ENCODE results near the gene MTMR11. TPM values are rescaled to one million over a fixed set of nuclear protein-coding genes. Genes with fewer than 3 reads are reported as not detected.

MTMR11 gene
- total and polyA plus RNA-seq, 2 of the 8 experiments (the other 6 are each of a cell fraction or from before 2014, with no cell fraction given) = 3.7 to 4.8 TPM

DNA sequence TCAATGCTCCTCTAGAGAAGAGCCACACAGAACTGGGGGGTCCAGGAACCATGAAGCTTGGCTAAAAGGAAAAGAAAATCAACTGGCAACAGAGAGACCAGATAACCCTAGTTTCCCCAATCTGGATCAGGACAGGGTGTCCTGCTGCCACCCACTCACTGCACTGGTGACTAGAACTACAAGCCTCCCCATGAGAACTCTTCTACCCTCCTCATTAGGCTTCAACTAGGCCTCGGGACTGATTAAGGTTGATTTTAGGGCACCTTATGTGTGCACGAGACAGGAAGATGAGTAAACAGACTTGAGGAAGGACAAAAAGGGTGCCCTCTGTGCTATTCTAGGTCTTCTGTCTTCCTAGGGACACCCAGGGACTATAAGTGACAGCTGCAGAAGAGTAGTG lies 6.8 kb downstream of the MTMR11 start:
- DNase-seq (ENCODE audit: low read depth in 1 of 2, low spot score in 2 of 2) (no peak), FAIRE-seq (no peak)
- Histone ChIP-seq H3K36me3 (ENCODE audit: control insufficient read depth in 2 of 4, insufficient read depth in 4 of 4, low read length in 3 of 4) (peaks cover 6 to 20% (median 15%) of the 10 kb centered on the region in 4 experiments), H3K56ac (replicated peaks; ENCODE audit: insufficient read length, low read depth, low read length) (no peak overlapping the region), H3K9ac (replicated peaks in 1 of 4; ENCODE audit: extremely low read depth in 1 of 4, low read depth in 3 of 4, low read length in 3 of 4) (no peak overlapping the region), H2BK120ac (replicated peaks; ENCODE audit: low read depth, low read length) (no peak overlapping the region), H4K20me1 (replicated peaks in 1 of 2; ENCODE audit: control insufficient read depth in 1 of 2, insufficient read depth in 2 of 2, low read length in 2 of 2) (no peaks in the 10 kb centered on the region), H2AK5ac (ENCODE audit: low read depth, low read length) (no peak overlapping the region), H3K4me3 (ENCODE audit: extremely low read depth in 1 of 4, insufficient read depth in 2 of 4, low read depth in 3 of 4, low read length in 4 of 4) (no peak overlapping the region), H4K91ac (replicated peaks; ENCODE audit: insufficient read length, low read length) (no peak overlapping the region), H2BK12ac (ENCODE audit: low read depth, low read length) (no peak overlapping the region), H3K23ac (ENCODE audit: insufficient read length) (no peak overlapping the region), H3K27ac (ENCODE audit: low read depth, low read length) (no peak overlapping the region), H2BK5ac (ENCODE audit: low read depth, low read length) (no peak overlapping the region), H4K8ac (ENCODE audit: extremely low read depth, insufficient read depth, low read length) (no peak overlapping the region), H2BK15ac (ENCODE audit: low read length) (no peak overlapping the region), H3K4ac (replicated peaks; ENCODE audit: insufficient read length, low read depth, low read length) (no peak overlapping the region), H3K23me2 (ENCODE audit: low read depth, low read length) (peaks cover 5% of the 10 kb centered on the region), H3K9me3 (ENCODE audit: insufficient read depth in 2 of 2, low read depth in 1 of 2, low read length in 1 of 2) (no peaks in the 10 kb centered on the region), H3K79me2 (ENCODE audit: control insufficient read depth in 1 of 2, insufficient read depth in 2 of 2, low read length in 2 of 2) (peaks cover 8 to 25% of the 10 kb centered on the region in 2 experiments), H3K27me3 (replicated peaks in 1 of 4; ENCODE audit: control insufficient read depth in 3 of 4, extremely low read depth in 1 of 4, insufficient read depth in 3 of 4, low read length in 3 of 4) (no peaks in the 10 kb centered on the region), H2BK20ac (ENCODE audit: low read length) (no peak overlapping the region), H3K4me1 (replicated peaks in 1 of 4; ENCODE audit: control insufficient read depth in 3 of 4, insufficient read depth in 4 of 4, low read length in 3 of 4) (peaks cover 0 to 8% (median 4%) of the 10 kb centered on the region in 4 experiments; a peak in 4 of 7 replicates), H3K79me1 (ENCODE audit: low read depth, low read length) (peaks cover 5% of the 10 kb centered on the region), H3K14ac (ENCODE audit: insufficient read length) (no peak overlapping the region), H4K5ac (ENCODE audit: insufficient read length, low read depth, low read length) (no peak overlapping the region), H3K4me2 (ENCODE audit: insufficient read depth in 1 of 2, low read depth in 2 of 2, low read length in 2 of 2) (no peak overlapping the region), H2AFZ (ENCODE audit: low read length) (no peak overlapping the region), H3K18ac (ENCODE audit: extremely low read depth, low read length) (no peak overlapping the region)
- CTCF ChIA-PET (ENCODE audit: partially characterized antibody) = interaction anchor here (0.7 to 1.6 kb wide), 6 partner anchors 12 to 285 kb away, joined by 3 to 9 read pairs (median 3); no protein-coding TSS in a partner anchor
- no peak for TF ChIP-seq KDM4A (IDR thresholded peaks at IDR 0.05; ENCODE audit: low read depth, low read length, severe bottlenecking)
- WGBS, 2 experiments (ENCODE audit: extremely low coverage in 1 of 2, insufficient coverage in 1 of 2, insufficient read length in 1 of 2, insufficient replicate concordance in 2 of 2, low coverage in 1 of 2, low lambda C conversion rate in 2 of 2, missing lambda C conversion rate in 1 of 2) = 79% methylated on average over 2 of the region's 2 CpGs; no CpG with 5 or more reads in 1 of the 2 experiments
- POLR2A ChIA-PET (ENCODE audit: partially characterized antibody) = interaction anchor here (0.9 to 4.3 kb wide), 7 partner anchors 9 to 80 kb away, joined by 3 to 60 read pairs (median 11); partner anchors contain the start of genes MTMR11 and OTUD7B

Data from H1 (cell line).